ENCODE results near the gene PALLD.

DNA sequence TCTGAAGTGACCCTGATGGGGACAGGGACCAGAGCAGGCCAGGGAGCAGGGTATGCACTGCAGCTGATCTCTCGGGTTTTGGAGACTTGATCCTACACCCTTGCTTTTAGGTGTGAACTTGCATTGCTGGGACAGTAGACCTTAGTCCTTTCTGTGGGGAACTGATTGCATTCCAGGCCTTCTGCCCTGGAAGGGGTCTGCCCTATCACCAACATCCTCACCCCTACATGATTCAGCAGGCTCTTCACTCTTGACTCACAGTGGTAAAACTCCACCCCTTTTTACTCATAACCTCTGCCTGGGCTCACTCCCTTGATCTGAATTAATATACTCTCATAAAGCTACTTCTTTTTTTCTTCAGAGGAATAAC, 10.0 kb upstream of the PALLD start:
- TF ChIP-seq EZH2phosphoT487 (IDR thresholded peaks at IDR 0.05; ENCODE audit: insufficient read depth, low read depth) (no peak), EZH2 (IDR thresholded peaks at IDR 0.05; ENCODE audit: insufficient read depth, poor library complexity, severe bottlenecking) (no peak)

All from GM23248 (cell line).